ENCODE measurements around the gene TLR9. TPM values are rescaled to one million over a fixed set of nuclear protein-coding genes. Genes with fewer than 3 reads are reported as not detected.

The TLR9 gene
- polyA plus RNA-seq, 3 donors from 2014 or later, result not detected

DNA sequence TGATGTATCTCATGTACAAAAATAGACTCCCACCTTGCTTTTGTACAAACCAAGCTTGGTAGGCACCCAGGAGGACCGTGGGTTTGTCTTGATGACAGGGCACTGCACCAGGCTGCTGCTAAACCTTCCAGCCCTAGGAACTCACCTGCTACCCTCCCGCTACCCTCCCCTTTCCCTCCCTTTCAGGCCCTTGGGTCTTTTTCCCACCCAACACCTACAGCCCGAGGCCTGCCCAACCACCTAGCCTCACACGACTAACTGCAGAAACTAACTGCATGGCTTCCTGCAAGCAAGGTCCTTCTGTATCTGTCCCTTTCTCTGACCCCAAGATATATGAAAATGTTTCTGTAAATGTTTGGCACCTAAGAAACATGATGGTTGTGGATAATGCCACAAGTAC, 31.2 kb upstream of the TLR9 start:
- H3K4me1 Mint-ChIP-seq, result peaks cover 57 to 80% of the 10 kb centered on the region in 2 donors
- H3K27me3 Mint-ChIP-seq (ENCODE audit: low read depth in 3 of 3), result peaks cover 7 to 14% (median 13%) of the 10 kb centered on the region in 3 donors
- H3K36me3 Mint-ChIP-seq, result peaks cover 28 to 65% (median 46%) of the 10 kb centered on the region in 3 donors
- no peak for DNase-seq
- no peak overlapping the region for H3K4me3 Mint-ChIP-seq
- H3K27ac Mint-ChIP-seq, result peak overlapping the region; percentile 61 to 100 (median 88)
- H3K9me3 Mint-ChIP-seq, result no peaks in the 10 kb centered on the region

DNA sequence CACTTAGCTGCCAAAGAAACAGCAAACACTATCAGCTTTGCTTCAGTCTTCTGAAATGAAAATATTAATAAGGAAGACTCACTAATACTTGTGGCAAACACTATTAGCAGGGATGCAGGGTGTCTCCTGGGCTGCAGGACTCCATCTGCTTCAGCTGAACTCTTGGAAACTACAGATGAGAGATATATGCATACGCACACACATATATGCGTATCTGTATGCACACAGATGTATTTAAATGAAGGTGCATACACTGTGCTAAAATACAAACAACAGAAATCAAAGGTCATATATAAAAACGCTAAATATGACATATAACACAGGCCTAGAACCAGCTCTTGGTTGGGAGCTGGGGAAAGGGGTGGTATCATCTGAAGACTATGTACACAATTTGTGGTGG, 30.7 kb upstream of the TLR9 start:
- Mint-ChIP-seq H3K27me3 (ENCODE audit: low read depth in 3 of 3) (peaks cover 7 to 14% (median 13%) of the 10 kb centered on the region in 3 donors), H3K36me3 (peaks cover 28 to 62% (median 46%) of the 10 kb centered on the region in 3 donors), H3K27ac (peak overlapping the region; percentile 81 to 100 (median 98)), H3K4me3 (peak overlapping the region in 1 of 5 donors; percentile 63), H3K4me1 (peaks cover 53 to 78% of the 10 kb centered on the region in 2 donors), H3K9me3 (no peaks in the 10 kb centered on the region)
- DNase-seq, result no peak

DNA sequence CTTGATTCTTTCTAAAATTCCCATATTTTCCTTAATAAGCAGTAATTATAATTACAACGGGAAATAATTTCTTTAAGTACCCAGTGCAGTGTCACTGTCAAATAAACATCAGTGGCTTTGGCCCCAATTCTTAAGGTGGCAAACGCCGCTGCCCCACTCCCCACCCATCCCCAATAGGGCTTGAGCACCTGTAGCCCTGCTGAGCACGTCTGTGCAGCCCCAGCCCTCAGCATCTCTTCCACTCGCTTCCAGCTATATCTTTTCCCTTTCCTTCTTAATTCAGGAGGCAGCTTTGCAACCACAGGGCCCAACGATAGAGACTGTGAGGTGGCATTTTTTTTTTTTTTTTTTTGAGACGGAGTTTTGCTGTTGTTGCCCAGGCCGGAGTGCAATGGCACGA, 29.2 kb upstream of the TLR9 start:
- H3K27me3 Mint-ChIP-seq (ENCODE audit: low read depth in 3 of 3), result peaks cover 9 to 14% (median 13%) of the 10 kb centered on the region in 3 donors
- H3K4me1 Mint-ChIP-seq, result peaks cover 60 to 85% of the 10 kb centered on the region in 2 donors
- H3K27ac Mint-ChIP-seq, result peak overlapping the region; percentile 92 to 100 (median 100)
- peak overlapping the region in 1 of 5 donors; percentile 33 for H3K4me3 Mint-ChIP-seq
- peaks cover 23 to 58% (median 45%) of the 10 kb centered on the region in 3 donors for H3K36me3 Mint-ChIP-seq
- H3K9me3 Mint-ChIP-seq, result no peaks in the 10 kb centered on the region
- no peak for DNase-seq

DNA sequence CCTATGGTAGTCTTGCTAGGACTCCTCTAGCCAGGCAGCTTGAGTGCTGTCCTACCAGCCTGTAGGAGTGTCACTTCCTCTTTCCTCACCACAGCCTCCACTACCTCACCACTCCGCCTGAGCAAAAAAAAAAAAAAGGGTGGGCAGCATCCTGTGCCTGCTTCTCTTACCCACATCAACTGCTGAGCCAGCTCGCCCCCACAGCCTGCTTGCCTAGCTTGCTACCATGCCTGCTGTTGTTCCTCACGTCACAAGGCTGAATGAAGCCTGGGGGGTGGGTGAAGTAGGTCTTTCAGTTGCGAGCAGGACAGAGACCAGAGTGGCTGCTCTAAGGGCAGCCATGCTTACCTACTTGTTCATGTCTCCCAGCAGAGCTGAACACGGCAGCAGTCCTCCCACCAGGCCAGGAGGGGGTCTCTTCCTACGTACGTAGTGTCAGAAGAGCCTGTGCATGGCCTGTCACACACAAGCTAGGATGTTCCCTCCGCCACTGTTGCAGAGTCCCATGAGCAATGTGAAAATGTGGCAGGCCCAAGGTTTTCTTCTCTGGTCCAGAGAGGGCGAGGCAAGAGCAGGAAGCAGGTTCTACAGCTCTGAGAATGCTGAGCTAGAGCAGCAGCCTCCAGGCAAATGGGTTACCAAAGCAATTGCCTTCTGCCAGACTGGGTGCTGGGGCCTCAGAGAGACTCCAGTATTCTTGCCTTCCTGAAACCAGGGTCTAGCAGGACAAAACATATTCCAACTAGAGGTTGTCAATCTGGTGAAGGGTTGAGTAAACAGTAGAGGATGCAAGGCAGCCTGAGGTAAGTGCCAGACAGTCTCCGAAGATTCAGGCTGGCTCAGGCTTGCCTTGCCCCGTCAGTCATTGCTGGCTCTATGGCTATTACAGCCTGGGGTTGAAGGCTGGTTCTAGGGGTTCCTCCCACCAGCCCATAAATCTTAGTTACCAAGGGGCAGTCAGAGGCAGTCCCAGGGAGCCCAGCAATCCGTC, 28.2 kb upstream of the TLR9 start:
- peaks cover 15 to 52% (median 38%) of the 10 kb centered on the region in 3 donors for H3K36me3 Mint-ChIP-seq
- H3K4me3 Mint-ChIP-seq, result peak overlapping the region; percentile 84 to 93 (median 89)
- peak; percentile 89 to 92 (median 91) for DNase-seq
- peaks cover 66 to 85% of the 10 kb centered on the region in 2 donors for H3K4me1 Mint-ChIP-seq
- H3K9me3 Mint-ChIP-seq, result no peaks in the 10 kb centered on the region
- peak overlapping the region; percentile 92 to 100 (median 100) for H3K27ac Mint-ChIP-seq
- H3K27me3 Mint-ChIP-seq (ENCODE audit: low read depth in 3 of 3), result peaks cover 9 to 17% (median 14%) of the 10 kb centered on the region in 3 donors

DNA sequence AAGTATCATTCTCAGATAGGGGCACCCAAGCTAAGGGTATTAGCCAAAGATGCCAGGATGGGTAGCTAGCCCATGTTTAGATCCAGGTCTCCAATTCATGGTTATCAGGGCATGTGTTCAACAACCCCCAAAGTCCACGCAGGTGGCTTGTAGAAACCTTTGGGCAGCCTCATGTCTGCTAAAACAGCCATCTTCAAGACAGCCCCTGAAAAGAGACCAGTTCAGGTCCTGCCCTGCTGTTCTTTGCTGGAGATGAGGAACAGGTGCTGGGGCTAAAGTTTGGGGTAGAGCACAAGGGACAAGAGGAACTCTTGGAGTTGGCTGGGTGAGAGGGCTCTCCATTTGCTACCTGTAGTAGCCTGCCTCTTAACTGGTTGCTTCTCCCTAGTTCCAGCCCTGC, 24.7 kb upstream of the TLR9 start:
- Mint-ChIP-seq H3K36me3 (peaks cover 8 to 28% (median 13%) of the 10 kb centered on the region in 3 donors), H3K4me1 (peaks cover 73 to 82% of the 10 kb centered on the region in 2 donors), H3K27ac (peak overlapping the region; percentile 42 to 100 (median 92)), H3K9me3 (no peaks in the 10 kb centered on the region), H3K27me3 (ENCODE audit: low read depth in 3 of 3) (peaks cover 10 to 17% (median 14%) of the 10 kb centered on the region in 3 donors), H3K4me3 (no peak overlapping the region)
- DNase-seq, result no peak

DNA sequence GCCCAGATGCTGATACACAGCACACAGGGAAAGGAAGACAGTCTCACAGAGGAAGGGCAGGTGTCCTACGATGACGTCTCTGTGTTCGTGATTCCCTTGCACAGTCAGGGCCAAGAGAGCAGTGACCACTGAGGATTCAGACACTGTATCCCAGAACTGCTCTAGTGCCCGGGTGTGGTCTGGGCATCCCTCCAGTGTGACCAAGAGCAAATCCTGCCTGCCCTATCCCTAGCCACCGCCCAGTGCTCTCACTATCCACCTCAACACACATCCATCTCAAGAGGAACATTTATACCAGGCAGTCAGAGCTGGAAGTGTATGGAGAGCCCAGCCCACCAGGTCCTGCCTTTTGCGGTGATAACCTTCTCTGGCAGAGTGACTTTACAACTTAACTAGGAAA, 24.2 kb upstream of the TLR9 start:
- Mint-ChIP-seq H3K9me3 (no peaks in the 10 kb centered on the region), H3K4me1 (peaks cover 74 to 82% of the 10 kb centered on the region in 2 donors), H3K27ac (peak overlapping the region; percentile 42 to 100 (median 92)), H3K36me3 (peaks cover 8 to 27% (median 13%) of the 10 kb centered on the region in 3 donors), H3K4me3 (no peak overlapping the region), H3K27me3 (ENCODE audit: low read depth in 3 of 3) (peaks cover 13 to 19% (median 14%) of the 10 kb centered on the region in 3 donors)
- DNase-seq, result no peak

DNA sequence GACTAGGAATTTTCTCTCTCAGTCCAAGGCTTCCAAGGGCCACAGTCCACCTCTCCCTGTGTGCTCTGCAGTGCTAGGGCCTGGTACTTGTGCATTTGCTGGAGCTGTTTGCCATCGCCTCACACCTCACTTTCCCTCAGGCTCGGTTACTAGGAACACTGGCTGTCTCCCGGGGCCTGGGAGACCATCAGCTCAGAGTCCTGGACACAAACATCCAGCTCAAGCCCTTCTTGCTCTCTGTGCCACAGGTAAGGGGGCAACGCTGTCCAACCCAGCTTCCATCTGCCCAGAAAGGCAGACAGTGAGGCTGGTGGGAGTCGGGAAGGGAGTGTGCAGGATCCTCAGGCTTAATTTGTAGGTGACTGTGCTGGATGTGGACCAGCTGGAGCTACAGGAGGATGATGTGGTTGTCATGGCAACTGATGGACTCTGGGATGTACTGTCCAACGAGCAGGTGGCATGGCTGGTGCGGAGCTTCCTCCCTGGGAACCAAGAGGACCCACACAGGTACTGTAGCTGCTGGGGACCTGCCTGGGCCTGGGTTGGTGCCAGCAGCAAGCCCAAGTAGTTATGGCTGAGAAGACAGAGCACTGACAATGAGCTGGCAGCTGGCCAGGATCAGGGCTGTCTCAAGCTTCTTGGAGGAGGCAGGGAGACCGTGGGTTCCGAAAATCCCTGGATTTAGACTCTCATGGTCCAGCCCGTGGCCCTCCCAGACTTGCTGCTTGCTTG, 23.5 kb upstream of the TLR9 start:
- Mint-ChIP-seq H3K36me3 (peaks cover 8 to 27% (median 9%) of the 10 kb centered on the region in 3 donors), H3K9me3 (no peaks in the 10 kb centered on the region), H3K4me3 (peak overlapping the region in 1 of 5 donors; percentile 29), H3K27ac (peak overlapping the region in 5 of 6 donors; percentile 88 to 100 (median 96)), H3K27me3 (ENCODE audit: low read depth in 3 of 3) (peaks cover 13 to 16% (median 13%) of the 10 kb centered on the region in 3 donors), H3K4me1 (peaks cover 74 to 81% of the 10 kb centered on the region in 2 donors)
- DNase-seq, result no peak

DNA sequence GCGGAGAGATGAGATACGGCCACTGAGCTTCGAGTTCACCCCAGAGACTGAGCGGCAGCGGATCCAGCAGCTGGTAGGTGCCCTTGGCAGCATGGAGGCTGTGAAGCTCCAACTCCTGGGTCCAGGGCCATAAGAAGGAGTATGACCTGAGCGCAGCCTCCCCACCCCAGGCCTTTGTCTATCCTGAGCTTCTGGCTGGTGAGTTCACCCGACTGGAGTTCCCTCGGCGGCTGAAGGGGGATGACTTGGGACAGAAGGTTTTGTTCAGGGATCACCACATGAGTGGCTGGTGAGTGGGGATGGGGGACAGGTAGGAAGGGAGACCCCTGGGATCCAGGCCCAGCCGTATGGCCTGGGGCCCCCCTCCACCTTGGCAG, 22.7 kb upstream of the TLR9 start:
- H3K27me3 Mint-ChIP-seq (ENCODE audit: low read depth in 3 of 3), result peaks cover 4 to 11% (median 7%) of the 10 kb centered on the region in 3 donors
- H3K4me3 Mint-ChIP-seq, result peak overlapping the region in 1 of 5 donors; percentile 84
- DNase-seq, result no peak
- no peaks in the 10 kb centered on the region for H3K9me3 Mint-ChIP-seq
- H3K36me3 Mint-ChIP-seq, result peaks cover 7 to 24% (median 8%) of the 10 kb centered on the region in 3 donors
- H3K27ac Mint-ChIP-seq, result peak overlapping the region; percentile 88 to 97 (median 92)
- H3K4me1 Mint-ChIP-seq, result peaks cover 73 to 81% of the 10 kb centered on the region in 2 donors

DNA sequence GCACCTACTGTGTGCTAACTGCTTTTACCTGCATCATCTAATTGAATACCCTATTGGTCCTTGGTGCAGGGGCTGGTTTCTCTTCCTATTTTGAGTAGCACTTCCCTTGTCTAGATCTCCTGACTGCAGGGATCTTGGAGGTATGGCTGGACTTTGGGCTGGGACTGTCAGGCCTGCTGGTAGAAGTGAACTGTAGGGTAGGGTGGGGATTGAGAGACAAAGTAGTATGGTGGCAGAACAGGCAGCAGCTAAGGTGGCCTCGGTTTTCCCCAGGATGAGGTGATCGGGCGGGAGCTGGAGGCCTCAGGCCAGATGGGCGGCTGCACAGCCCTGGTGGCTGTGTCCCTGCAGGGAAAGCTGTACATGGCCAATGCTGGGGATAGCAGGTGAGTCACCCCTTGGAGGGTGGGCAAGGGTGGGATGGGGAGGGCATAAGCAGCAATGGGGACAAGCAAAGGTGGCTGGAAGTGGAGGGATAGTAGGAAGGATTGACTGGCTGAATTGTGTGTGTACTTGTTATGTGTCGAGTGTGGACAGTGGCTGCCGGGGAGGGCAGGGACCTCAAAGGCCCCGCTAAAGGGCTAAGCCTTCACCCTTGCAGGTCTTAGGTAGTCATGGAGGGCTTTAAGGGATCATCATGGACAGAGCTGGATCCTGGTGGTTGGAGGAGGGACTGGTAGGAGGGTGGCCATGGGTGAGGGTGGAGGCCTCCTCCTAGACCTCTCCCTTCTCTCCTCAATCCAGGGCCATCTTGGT, 22.1 kb upstream of the TLR9 start:
- peaks cover 4 to 21% (median 5%) of the 10 kb centered on the region in 3 donors for H3K36me3 Mint-ChIP-seq
- peaks cover 2 to 8% (median 6%) of the 10 kb centered on the region in 3 donors for H3K27me3 Mint-ChIP-seq (ENCODE audit: low read depth in 3 of 3)
- DNase-seq, result no peak
- H3K4me1 Mint-ChIP-seq, result peaks cover 69 to 78% of the 10 kb centered on the region in 2 donors
- no peaks in the 10 kb centered on the region for H3K9me3 Mint-ChIP-seq
- H3K4me3 Mint-ChIP-seq, result peak overlapping the region; percentile 76 to 86 (median 84)
- H3K27ac Mint-ChIP-seq, result peak overlapping the region; percentile 92 to 97 (median 94)

DNA sequence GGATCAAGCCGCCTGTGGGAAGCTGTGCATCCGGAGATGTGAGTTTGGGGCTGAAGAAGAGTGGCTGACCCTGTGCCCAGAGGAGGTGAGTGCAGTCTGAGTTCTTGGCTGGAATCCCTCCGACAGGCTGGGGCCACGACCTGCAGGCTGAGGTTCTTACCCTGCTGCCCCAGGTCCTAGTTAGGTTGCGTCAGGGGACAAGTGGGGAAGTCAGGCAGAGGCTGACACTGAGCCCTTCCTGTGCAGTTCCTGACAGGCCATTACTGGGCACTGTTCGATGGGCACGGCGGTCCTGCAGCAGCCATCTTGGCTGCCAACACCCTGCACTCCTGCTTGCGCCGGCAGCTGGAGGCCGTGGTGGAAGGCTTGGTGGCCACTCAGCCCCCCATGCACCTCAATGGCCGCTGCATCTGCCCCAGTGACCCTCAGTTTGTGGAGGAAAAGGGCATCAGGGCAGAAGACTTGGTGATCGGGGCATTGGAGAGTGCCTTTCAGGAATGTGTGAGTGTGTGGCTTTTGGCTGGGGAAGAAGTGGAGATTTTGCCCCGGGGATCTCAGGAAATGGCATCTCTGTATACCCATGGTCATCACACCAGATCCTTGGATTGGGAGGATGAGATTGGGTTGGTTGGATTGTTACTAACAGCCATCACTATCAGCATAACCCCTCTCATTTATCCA, 21.4 kb upstream of the TLR9 start:
- peaks cover 2 to 8% (median 6%) of the 10 kb centered on the region in 3 donors for H3K27me3 Mint-ChIP-seq (ENCODE audit: low read depth in 3 of 3)
- DNase-seq, result no peak
- H3K9me3 Mint-ChIP-seq, result no peaks in the 10 kb centered on the region
- peaks cover 62 to 75% of the 10 kb centered on the region in 2 donors for H3K4me1 Mint-ChIP-seq
- H3K4me3 Mint-ChIP-seq, result peak overlapping the region; percentile 76 to 86 (median 84)
- H3K27ac Mint-ChIP-seq, result peak overlapping the region; percentile 92 to 97 (median 94)
- H3K36me3 Mint-ChIP-seq, result peaks cover 4 to 21% (median 5%) of the 10 kb centered on the region in 3 donors

DNA sequence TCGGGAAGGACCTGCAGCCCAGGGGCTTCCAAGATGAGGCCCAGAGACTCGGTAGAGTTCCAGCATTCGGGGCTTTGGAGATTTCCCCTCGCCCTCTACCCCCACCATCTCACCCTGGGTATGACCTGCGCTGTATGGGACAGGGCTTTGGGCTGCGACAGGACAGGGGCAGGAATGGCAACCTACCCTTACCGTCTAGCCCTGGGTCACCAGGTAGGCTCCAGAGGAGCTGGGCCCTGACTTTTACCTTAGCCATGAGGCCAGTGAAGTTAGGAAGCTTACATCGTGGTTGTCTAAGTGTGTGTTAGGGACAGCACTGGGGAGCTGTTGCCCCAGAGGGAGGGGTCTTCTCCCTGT, 20.8 kb upstream of the TLR9 start:
- DNase-seq, result no peak
- H3K9me3 Mint-ChIP-seq, result no peaks in the 10 kb centered on the region
- peak overlapping the region; percentile 92 to 97 (median 94) for H3K27ac Mint-ChIP-seq
- peaks cover 60 to 75% of the 10 kb centered on the region in 2 donors for H3K4me1 Mint-ChIP-seq
- H3K4me3 Mint-ChIP-seq, result peak overlapping the region; percentile 76 to 86 (median 84)
- H3K27me3 Mint-ChIP-seq (ENCODE audit: low read depth in 3 of 3), result peaks cover 2 to 8% (median 6%) of the 10 kb centered on the region in 3 donors
- peaks cover 4 to 21% (median 5%) of the 10 kb centered on the region in 3 donors for H3K36me3 Mint-ChIP-seq

Measured in immature natural killer cell (primary cell).